GM18951 (cell line): ENCODE data around the gene CPXM2.
"Not testable (repeated sequence)": the region's sequence is repeated elsewhere in the genome, so short reads cannot be mapped to it uniquely, and the experiment has no call there.

Source experiments
- POLR2A ChIP-seq: IDR thresholded peaks from 4 replicates; pipeline ENCODE4 v1.6.1; 2011; ENCODE audit warnings: mild to moderate bottlenecking; ENCODE audit not compliant: insufficient read length, insufficient read depth; ENCODE audit errors: extremely low read depth
- in situ Hi-C: fragments of 300-500 bp; cut with MboI; formaldehyde crosslinking; loops from one replicate; pipeline ENCODE4 v1.12.0; 2022; ENCODE audit warnings: low sequenced_read_pairs, mixed read lengths, inconsistent platforms; ENCODE audit not compliant: unreplicated experiment

CPXM2 gene

GRCh38 chr10:123748711-123749110 is 142.9 kb downstream of the CPXM2 start:
- no peak for TF ChIP-seq POLR2A

GRCh38 chr10:123747426-123747825 is 144.2 kb downstream of the CPXM2 start:
- in situ Hi-C loops = no loop called here
- TF ChIP-seq POLR2A = no peak

More at GRCh38 chr10:123748711-123749110, 142.9 kb downstream of the CPXM2 start:
- in situ Hi-C loops = no loop called here

GRCh38 chr10:123746942-123747341 is 144.7 kb downstream of the CPXM2 start:
- in situ Hi-C loops = no loop called here
- TF ChIP-seq POLR2A = no peak

GRCh38 chr10:123746520-123746919 is 145.1 kb downstream of the CPXM2 start:
- no peak for TF ChIP-seq POLR2A
- in situ Hi-C loops = no loop called here

GRCh38 chr10:123746061-123746460 is 145.5 kb downstream of the CPXM2 start:
- in situ Hi-C loops = no loop called here
- no peak for TF ChIP-seq POLR2A

- no peak for TF ChIP-seq POLR2A
- in situ Hi-C loops = no loop called here
Observed at GRCh38 chr10:123744224-123744536, 147.4 kb downstream of the CPXM2 start.

- in situ Hi-C loops = no loop called here
- no peak for TF ChIP-seq POLR2A
Observed at GRCh38 chr10:123743441-123744223, 148.0 kb downstream of the CPXM2 start.

- in situ Hi-C loops = no loop called here
- no peak for TF ChIP-seq POLR2A
Observed at GRCh38 chr10:123742751-123743440, 148.7 kb downstream of the CPXM2 start.

- TF ChIP-seq POLR2A = no peak
Observed at GRCh38 chr10:123741711-123742110, 149.9 kb downstream of the CPXM2 start.

GRCh38 chr10:123741146-123741545 is 150.5 kb downstream of the CPXM2 start:
- no peak for TF ChIP-seq POLR2A
- in situ Hi-C loops = no loop called here

More at GRCh38 chr10:123741711-123742110, 149.9 kb downstream of the CPXM2 start:
- in situ Hi-C loops = no loop called here

GRCh38 chr10:123736917-123737316 is 154.7 kb downstream of the CPXM2 start:
- in situ Hi-C loops = not testable (repeated sequence)

- in situ Hi-C loops = no loop called here
- no peak for TF ChIP-seq POLR2A
Observed at GRCh38 chr10:123729523-123729922, 162.1 kb downstream of the CPXM2 start.

GRCh38 chr10:123726836-123727235 is 164.8 kb downstream of the CPXM2 start:
- no peak for TF ChIP-seq POLR2A

GRCh38 chr10:123726381-123726780 is 165.2 kb downstream of the CPXM2 start:
- in situ Hi-C loops = no loop called here
- TF ChIP-seq POLR2A = no peak

More at GRCh38 chr10:123726836-123727235, 164.8 kb downstream of the CPXM2 start:
- in situ Hi-C loops = no loop called here

GRCh38 chr10:123724747-123725146 is 166.9 kb downstream of the CPXM2 start:
- no peak for TF ChIP-seq POLR2A
- in situ Hi-C loops = no loop called here

GRCh38 chr10:123722351-123722750 is 169.3 kb downstream of the CPXM2 start:
- no peak for TF ChIP-seq POLR2A
- in situ Hi-C loops = no loop called here
